ENCODE data around the gene CCS.

The CCS gene

GRCh38 chr11:66547662-66548009, 45.3 kb upstream of the CCS start:
- no peak for TF ChIP-seq CTCF (conservative IDR thresholded peaks at IDR 0.05)

GRCh38 chr11:66548041-66548440, 44.9 kb upstream of the CCS start:
- H3K27ac ChIP-seq = no peak overlapping the region

More at GRCh38 chr11:66547662-66548009, 45.3 kb upstream of the CCS start:
- no peak overlapping the region for H3K27ac ChIP-seq

GRCh38 chr11:66548774-66549630, 44.0 kb upstream of the CCS start:
- no peak overlapping the region for H3K27ac ChIP-seq
- no peak for TF ChIP-seq CTCF (conservative IDR thresholded peaks at IDR 0.05)

More at GRCh38 chr11:66548041-66548440, 44.9 kb upstream of the CCS start:
- TF ChIP-seq CTCF (conservative IDR thresholded peaks at IDR 0.05) = no peak

- no peak overlapping the region for H3K27ac ChIP-seq
- no peak for TF ChIP-seq CTCF (conservative IDR thresholded peaks at IDR 0.05)
These were observed 43.3 kb upstream of the CCS start for GRCh38 chr11:66549696-66550095.

- no peak overlapping the region for H3K27ac ChIP-seq
- no peak for TF ChIP-seq CTCF (conservative IDR thresholded peaks at IDR 0.05)
These were observed 42.1 kb upstream of the CCS start for GRCh38 chr11:66550887-66551286.

- TF ChIP-seq CTCF (conservative IDR thresholded peaks at IDR 0.05) = no peak
- no peak overlapping the region for H3K27ac ChIP-seq
These were observed 38.4 kb upstream of the CCS start for GRCh38 chr11:66554602-66555001.

- TF ChIP-seq CTCF (conservative IDR thresholded peaks at IDR 0.05) = no peak
- H3K27ac ChIP-seq = no peak overlapping the region
These were observed 37.6 kb upstream of the CCS start for GRCh38 chr11:66555416-66555815.

Data from VCaP (cell line).